ENCODE measurements around the gene FMN1. TPM values are rescaled to one million over a fixed set of nuclear protein-coding genes. Genes with fewer than 3 reads are reported as not detected.

The FMN1 gene
- total and polyA plus RNA-seq, 2 experiments from 2014 or later = 0.53 to 1.8 TPM

- H3K36me3 ChIP-seq = no peaks in the 10 kb centered on the region
- no peak overlapping the region for H3K27ac ChIP-seq
- H3K9me3 ChIP-seq (ENCODE audit: low read depth) = no peaks in the 10 kb centered on the region
- H3K4me3 ChIP-seq = no peak overlapping the region
- no peak for DNase-seq (ENCODE audit: low read depth in 1 of 2, low spot score in 1 of 2)
- no peaks in the 10 kb centered on the region for H3K4me1 ChIP-seq (ENCODE audit: low read depth)
- H3K27me3 ChIP-seq = no peaks in the 10 kb centered on the region
- TF ChIP-seq, protein P1, sequence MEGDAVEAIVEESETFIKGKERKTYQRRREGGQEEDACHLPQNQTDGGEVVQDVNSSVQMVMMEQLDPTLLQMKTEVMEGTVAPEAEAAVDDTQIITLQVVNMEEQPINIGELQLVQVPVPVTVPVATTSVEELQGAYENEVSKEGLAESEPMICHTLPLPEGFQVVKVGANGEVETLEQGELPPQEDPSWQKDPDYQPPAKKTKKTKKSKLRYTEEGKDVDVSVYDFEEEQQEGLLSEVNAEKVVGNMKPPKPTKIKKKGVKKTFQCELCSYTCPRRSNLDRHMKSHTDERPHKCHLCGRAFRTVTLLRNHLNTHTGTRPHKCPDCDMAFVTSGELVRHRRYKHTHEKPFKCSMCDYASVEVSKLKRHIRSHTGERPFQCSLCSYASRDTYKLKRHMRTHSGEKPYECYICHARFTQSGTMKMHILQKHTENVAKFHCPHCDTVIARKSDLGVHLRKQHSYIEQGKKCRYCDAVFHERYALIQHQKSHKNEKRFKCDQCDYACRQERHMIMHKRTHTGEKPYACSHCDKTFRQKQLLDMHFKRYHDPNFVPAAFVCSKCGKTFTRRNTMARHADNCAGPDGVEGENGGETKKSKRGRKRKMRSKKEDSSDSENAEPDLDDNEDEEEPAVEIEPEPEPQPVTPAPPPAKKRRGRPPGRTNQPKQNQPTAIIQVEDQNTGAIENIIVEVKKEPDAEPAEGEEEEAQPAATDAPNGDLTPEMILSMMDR (IDR thresholded peaks at IDR 0.05; ENCODE audit: low read depth, low read length) = no peak
Observed at GRCh38 chr15:33197636-33198035, 3.1 kb upstream of the FMN1 start.

- no peak for DNase-seq (ENCODE audit: low read depth in 1 of 2, low spot score in 1 of 2)
- no peaks in the 10 kb centered on the region for H3K36me3 ChIP-seq
- H3K4me1 ChIP-seq (ENCODE audit: low read depth) = peaks cover 7% of the 10 kb centered on the region
- no peaks in the 10 kb centered on the region for H3K9me3 ChIP-seq (ENCODE audit: low read depth)
- TF ChIP-seq, protein P1 (IDR thresholded peaks at IDR 0.05; ENCODE audit: low read depth, low read length) = no peak
- H3K27me3 ChIP-seq = no peaks in the 10 kb centered on the region
- H3K27ac ChIP-seq = no peak overlapping the region
- H3K4me3 ChIP-seq = peak overlapping the region; percentile 36
Observed at GRCh38 chr15:33194237-33194636, 277 bp downstream of the FMN1 start.

DNA sequence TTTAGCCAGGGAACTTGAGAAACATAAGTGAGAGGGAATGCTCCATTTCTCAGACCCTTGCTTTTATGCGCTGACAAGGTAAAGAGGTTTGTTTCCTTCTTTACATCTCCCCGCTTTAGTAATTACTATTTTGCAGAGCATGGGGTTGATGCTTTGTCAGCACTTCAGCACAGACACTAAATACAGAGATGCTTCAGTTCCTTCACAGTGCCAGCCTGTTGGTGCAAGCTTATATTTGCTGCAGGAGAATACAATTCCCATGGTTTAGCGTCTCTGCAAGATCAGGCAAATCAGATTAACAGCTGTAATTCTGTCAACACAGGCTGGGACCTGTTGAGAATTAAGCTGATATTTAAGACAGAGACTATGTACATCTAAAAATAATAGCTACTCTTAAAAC, 2.9 kb downstream of the FMN1 start:
- TF ChIP-seq, protein P1 (IDR thresholded peaks at IDR 0.05; ENCODE audit: low read depth, low read length) = no peak
- Histone ChIP-seq H3K4me3 (no peak overlapping the region), H3K9me3 (ENCODE audit: low read depth) (no peaks in the 10 kb centered on the region), H3K27me3 (no peaks in the 10 kb centered on the region), H3K36me3 (no peaks in the 10 kb centered on the region), H3K27ac (no peak overlapping the region), H3K4me1 (ENCODE audit: low read depth) (peaks cover 7% of the 10 kb centered on the region)
- no peak for DNase-seq (ENCODE audit: low read depth in 1 of 2, low spot score in 1 of 2)

- H3K4me3 ChIP-seq = no peak overlapping the region
Observed at GRCh38 chr15:33190539-33190938, 4.0 kb downstream of the FMN1 start.

GRCh38 chr15:33188641-33189257, 5.8 kb downstream of the FMN1 start:
- DNase-seq (ENCODE audit: low read depth in 1 of 2, low spot score in 1 of 2) = no peak
- peaks cover 7% of the 10 kb centered on the region for H3K4me1 ChIP-seq (ENCODE audit: low read depth)
- TF ChIP-seq, protein P1 (IDR thresholded peaks at IDR 0.05; ENCODE audit: low read depth, low read length) = no peak

More at GRCh38 chr15:33190539-33190938, 4.0 kb downstream of the FMN1 start:
- peaks cover 7% of the 10 kb centered on the region for H3K4me1 ChIP-seq (ENCODE audit: low read depth)
- H3K27ac ChIP-seq = no peak overlapping the region
- H3K36me3 ChIP-seq = no peaks in the 10 kb centered on the region
- no peaks in the 10 kb centered on the region for H3K9me3 ChIP-seq (ENCODE audit: low read depth)
- no peak for DNase-seq (ENCODE audit: low read depth in 1 of 2, low spot score in 1 of 2)
- H3K27me3 ChIP-seq = no peaks in the 10 kb centered on the region
- TF ChIP-seq, protein P1 (IDR thresholded peaks at IDR 0.05; ENCODE audit: low read depth, low read length) = no peak

More at GRCh38 chr15:33188641-33189257, 5.8 kb downstream of the FMN1 start:
- H3K9me3 ChIP-seq (ENCODE audit: low read depth) = no peaks in the 10 kb centered on the region
- H3K27me3 ChIP-seq = no peaks in the 10 kb centered on the region
- H3K36me3 ChIP-seq = no peaks in the 10 kb centered on the region
- no peak overlapping the region for H3K4me3 ChIP-seq
- no peak overlapping the region for H3K27ac ChIP-seq

All from cardiac muscle cell (in vitro differentiated cells and primary cell).